ENCODE measurements around the gene F12. TPM values are rescaled to one million over a fixed set of nuclear protein-coding genes. Genes with fewer than 3 reads are reported as not detected.

Gene F12
- total RNA-seq, 4 donors from 2014 or later, result 0.59 to 4.5 TPM; not detected in 2

- Histone ChIP-seq H3K4me1 (peaks cover 0 to 32% (median 22%) of the 10 kb centered on the region in 4 donors), H3K4me3 (no peak overlapping the region), H3K27ac (peak overlapping the region in 2 of 4 donors; percentile 84 to 90), H3K9me3 (no peaks in the 10 kb centered on the region), H3K27me3 (peaks cover 0 to 17% of the 10 kb centered on the region in 2 donors), H3K36me3 (peaks cover 0 to 26% (median 0%) of the 10 kb centered on the region in 3 donors)
- TF ChIP-seq EP300 (IDR thresholded peaks at IDR 0.05) (no peak), POLR2A (IDR thresholded peaks at IDR 0.05) (no peak)
- DNase-seq (ENCODE audit: low spot score in 2 of 2), result no peak
- WGBS, 2 donors, result 55 to 66% methylated on average over 9 to 10 of the region's 10 CpGs
Measured at GRCh38 chr5:177445052-177445916, 35.9 kb upstream of the F12 start.

- peaks cover 0 to 32% (median 22%) of the 10 kb centered on the region in 4 donors for H3K4me1 ChIP-seq
- 62 to 71% methylated on average over 7 of the region's 7 CpGs for WGBS, 2 donors
- no peak overlapping the region for H3K4me3 ChIP-seq
- no peak for DNase-seq (ENCODE audit: low spot score in 2 of 2)
- peaks cover 0 to 14% of the 10 kb centered on the region in 2 donors for H3K27me3 ChIP-seq
- H3K9me3 ChIP-seq, result no peaks in the 10 kb centered on the region
- TF ChIP-seq CTCF (IDR thresholded peaks at IDR 0.05), result no peak
- TF ChIP-seq EP300 (IDR thresholded peaks at IDR 0.05), result no peak
- TF ChIP-seq POLR2A (IDR thresholded peaks at IDR 0.05), result no peak
- no peak overlapping the region for H3K27ac ChIP-seq
- peaks cover 0 to 33% (median 0%) of the 10 kb centered on the region in 3 donors for H3K36me3 ChIP-seq
Measured at GRCh38 chr5:177444106-177445051, 35.0 kb upstream of the F12 start.

- H3K36me3 ChIP-seq, result peaks cover 0 to 44% (median 0%) of the 10 kb centered on the region in 3 donors
- H3K4me1 ChIP-seq, result peaks cover 0 to 28% (median 21%) of the 10 kb centered on the region in 4 donors
- DNase-seq (ENCODE audit: low spot score in 2 of 2), result no peak
- WGBS, 2 donors, result 82 to 87% methylated on average over 11 to 14 of the region's 15 CpGs
- H3K27me3 ChIP-seq, result peaks cover 0 to 9% of the 10 kb centered on the region in 2 donors
- no peak for TF ChIP-seq EP300 (IDR thresholded peaks at IDR 0.05)
- TF ChIP-seq POLR2A (IDR thresholded peaks at IDR 0.05), result no peak
- no peak for TF ChIP-seq CTCF (IDR thresholded peaks at IDR 0.05)
- no peaks in the 10 kb centered on the region for H3K9me3 ChIP-seq
- H3K27ac ChIP-seq, result peak overlapping the region in 1 of 4 donors; percentile 3
- H3K4me3 ChIP-seq, result no peak overlapping the region
Measured at GRCh38 chr5:177443144-177443983, 34.0 kb upstream of the F12 start.

- Histone ChIP-seq H3K9me3 (no peaks in the 10 kb centered on the region), H3K27me3 (no peaks in the 10 kb centered on the region), H3K4me1 (peaks cover 0 to 17% (median 10%) of the 10 kb centered on the region in 4 donors), H3K4me3 (no peak overlapping the region), H3K27ac (peak overlapping the region in 2 of 4 donors; percentile 73 to 83), H3K36me3 (peaks cover 0 to 55% (median 0%) of the 10 kb centered on the region in 3 donors)
- WGBS, 2 donors, result 77 to 84% methylated on average over 10 to 18 of the region's 20 CpGs
- DNase-seq (ENCODE audit: low spot score in 2 of 2), result no peak
- no peak for TF ChIP-seq EP300 (IDR thresholded peaks at IDR 0.05)
- TF ChIP-seq POLR2A (IDR thresholded peaks at IDR 0.05), result no peak
- no peak for TF ChIP-seq CTCF (IDR thresholded peaks at IDR 0.05)
Measured at GRCh38 chr5:177442066-177442826, 32.9 kb upstream of the F12 start.
